ENCODE data around the gene NCOR1.

DNA sequence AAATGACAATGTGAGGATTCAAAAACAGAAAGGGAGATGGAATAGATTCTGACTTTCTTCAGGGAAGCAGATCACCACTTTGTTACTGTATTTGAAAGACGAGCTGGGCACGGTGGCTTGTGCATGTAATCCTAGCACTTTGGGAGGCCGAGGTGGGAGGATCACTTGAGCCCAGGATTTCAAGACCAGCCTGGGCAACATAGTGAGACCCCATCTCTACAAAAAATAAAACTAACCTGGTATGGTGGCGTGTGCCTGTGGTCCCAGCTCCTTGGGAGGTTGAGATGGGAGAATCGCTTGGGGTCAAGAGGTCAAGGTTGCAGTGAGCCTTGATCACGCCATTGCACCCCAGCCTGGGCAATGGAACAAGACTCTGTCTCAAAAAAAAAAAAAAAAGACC is 35.7 kb upstream of the NCOR1 start:
- TF ChIP-seq BHLHE40 (IDR thresholded peaks at IDR 0.05; ENCODE audit: borderline replicate concordance) (no peak), HDGF (IDR thresholded peaks at IDR 0.05; ENCODE audit: borderline replicate concordance) (no peak), FOXA1 (IDR thresholded peaks at IDR 0.05) (no peak), NFRKB (IDR thresholded peaks at IDR 0.05) (no peak), TARDBP (IDR thresholded peaks at IDR 0.05) (no peak), SUZ12 (IDR thresholded peaks at IDR 0.05) (no peak), L3MBTL2 (conservative IDR thresholded peaks at IDR 0.05) (no peak), CTBP1 (IDR thresholded peaks at IDR 0.05; ENCODE audit: borderline replicate concordance) (no peak), FOXM1 (IDR thresholded peaks at IDR 0.05; ENCODE audit: borderline replicate concordance) (no peak), ARNT (IDR thresholded peaks at IDR 0.05) (no peak), ZNF384 (IDR thresholded peaks at IDR 0.05) (no peak), LEF1 (IDR thresholded peaks at IDR 0.05; ENCODE audit: borderline replicate concordance) (no peak)
- TF ChIP-seq, protein P1, sequence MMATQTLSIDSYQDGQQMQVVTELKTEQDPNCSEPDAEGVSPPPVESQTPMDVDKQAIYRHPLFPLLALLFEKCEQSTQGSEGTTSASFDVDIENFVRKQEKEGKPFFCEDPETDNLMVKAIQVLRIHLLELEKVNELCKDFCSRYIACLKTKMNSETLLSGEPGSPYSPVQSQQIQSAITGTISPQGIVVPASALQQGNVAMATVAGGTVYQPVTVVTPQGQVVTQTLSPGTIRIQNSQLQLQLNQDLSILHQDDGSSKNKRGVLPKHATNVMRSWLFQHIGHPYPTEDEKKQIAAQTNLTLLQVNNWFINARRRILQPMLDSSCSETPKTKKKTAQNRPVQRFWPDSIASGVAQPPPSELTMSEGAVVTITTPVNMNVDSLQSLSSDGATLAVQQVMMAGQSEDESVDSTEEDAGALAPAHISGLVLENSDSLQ (IDR thresholded peaks at IDR 0.05) = no peak
